Measurements from ENCODE around the gene DDX43.

DDX43 gene

DNA sequence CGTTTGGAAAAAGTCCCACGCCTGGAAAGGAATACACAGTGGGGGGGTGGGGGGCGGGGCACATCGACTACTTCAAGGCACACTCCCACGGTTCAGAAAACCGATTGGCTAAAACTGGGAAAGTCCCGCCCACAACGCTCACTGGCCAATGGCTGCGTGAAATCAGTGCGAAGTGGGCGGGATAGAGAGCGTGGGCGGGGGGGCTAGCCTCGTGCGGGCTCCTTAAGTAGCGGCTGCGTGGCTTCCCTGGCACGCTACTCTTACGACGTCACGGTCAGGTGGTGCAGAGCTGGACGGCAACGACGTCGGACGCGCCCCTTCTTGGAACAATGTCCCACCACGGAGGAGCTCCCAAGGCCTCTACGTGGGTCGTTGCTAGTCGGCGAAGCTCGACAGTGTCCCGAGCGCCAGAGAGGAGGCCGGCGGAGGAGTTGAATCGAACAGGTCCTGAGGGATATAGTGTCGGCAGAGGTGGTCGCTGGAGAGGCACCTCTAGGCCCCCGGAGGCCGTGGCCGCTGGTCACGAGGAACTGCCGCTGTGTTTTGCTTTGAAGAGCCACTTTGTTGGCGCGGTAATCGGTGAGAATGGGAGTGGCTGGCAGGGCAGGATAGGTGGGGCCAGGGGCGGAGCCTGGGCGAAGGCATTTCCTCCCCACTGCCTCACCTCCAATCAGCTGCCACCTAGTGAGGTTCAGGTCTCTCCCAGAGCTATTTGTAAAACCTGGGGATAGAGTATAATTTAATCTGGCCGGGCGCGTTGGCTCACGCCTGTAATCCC, at the start of gene DDX43:
Gene DDX43, plus strand, starts transcription at position 252 of the 778 bp plus-strand sequence. Its CDS starts 78 bp downstream, at position 330.
- H3K4me3 ChIP-seq (ENCODE audit: low read depth, low read length) = no peak within 1 kb of the TSS
- TF ChIP-seq CTCF (IDR thresholded peaks at IDR 0.05; ENCODE audit: low read depth, low read length) (no peak), POLR2A (IDR thresholded peaks at IDR 0.05; ENCODE audit: extremely low read depth, insufficient read length) (no peak), MYC (IDR thresholded peaks at IDR 0.05; ENCODE audit: low read depth, low read length) (no peak)
- TF ChIP-seq, protein P1, sequence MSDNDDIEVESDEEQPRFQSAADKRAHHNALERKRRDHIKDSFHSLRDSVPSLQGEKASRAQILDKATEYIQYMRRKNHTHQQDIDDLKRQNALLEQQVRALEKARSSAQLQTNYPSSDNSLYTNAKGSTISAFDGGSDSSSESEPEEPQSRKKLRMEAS (IDR thresholded peaks at IDR 0.05; ENCODE audit: low read depth, low read length) = no peak
- no peak for DNase-seq (ENCODE audit: low read depth)

- DNase-seq (ENCODE audit: low read depth) = no peak
Measured at GRCh38 chr6:73348550-73349204, 46.0 kb upstream of the DDX43 start.

GRCh38 chr6:73349311-73349710, 45.3 kb upstream of the DDX43 start:
- H3K4me3 ChIP-seq (ENCODE audit: low read depth, low read length) = no peak overlapping the region
- TF ChIP-seq POLR2A (IDR thresholded peaks at IDR 0.05; ENCODE audit: extremely low read depth, insufficient read length) (no peak), MYC (IDR thresholded peaks at IDR 0.05; ENCODE audit: low read depth, low read length) (no peak), CTCF (IDR thresholded peaks at IDR 0.05; ENCODE audit: low read depth, low read length) (no peak)
- TF ChIP-seq, protein P1 (IDR thresholded peaks at IDR 0.05; ENCODE audit: low read depth, low read length) = no peak
- DNase-seq (ENCODE audit: low read depth) = no peak

More at GRCh38 chr6:73348550-73349204, 46.0 kb upstream of the DDX43 start:
- TF ChIP-seq CTCF (IDR thresholded peaks at IDR 0.05; ENCODE audit: low read depth, low read length) (no peak), MYC (IDR thresholded peaks at IDR 0.05; ENCODE audit: low read depth, low read length) (no peak), POLR2A (IDR thresholded peaks at IDR 0.05; ENCODE audit: extremely low read depth, insufficient read length) (no peak)
- TF ChIP-seq, protein P1 (IDR thresholded peaks at IDR 0.05; ENCODE audit: low read depth, low read length) = no peak
- no peak overlapping the region for H3K4me3 ChIP-seq (ENCODE audit: low read depth, low read length)

- no peak for DNase-seq (ENCODE audit: low read depth)
- TF ChIP-seq, protein P1 (IDR thresholded peaks at IDR 0.05; ENCODE audit: low read depth, low read length) = no peak
- TF ChIP-seq POLR2A (IDR thresholded peaks at IDR 0.05; ENCODE audit: extremely low read depth, insufficient read length) = no peak
- no peak for TF ChIP-seq MYC (IDR thresholded peaks at IDR 0.05; ENCODE audit: low read depth, low read length)
- no peak for TF ChIP-seq CTCF (IDR thresholded peaks at IDR 0.05; ENCODE audit: low read depth, low read length)
- no peak within 1 kb of the TSS for H3K4me3 ChIP-seq (ENCODE audit: low read depth, low read length)
Measured at GRCh38 chr6:73353636-73354593, 40.7 kb upstream of the DDX43 start, which contains the start of gene DPPA5. Gene DPPA5 (minus strand): TSS chr6:73354276. CDS start chr6:73354225, 51 bp downstream.

GRCh38 chr6:73362358-73362757, 32.3 kb upstream of the DDX43 start, which contains the start of gene KHDC3L:
Gene KHDC3L (plus strand): TSS chr6:73362658. CDS start chr6:73362730, 72 bp downstream.
- DNase-seq (ENCODE audit: low read depth) = no peak
- H3K4me3 ChIP-seq (ENCODE audit: low read depth, low read length) = no peak within 1 kb of the TSS
- TF ChIP-seq, protein P1 (IDR thresholded peaks at IDR 0.05; ENCODE audit: low read depth, low read length) = no peak
- no peak for TF ChIP-seq POLR2A (IDR thresholded peaks at IDR 0.05; ENCODE audit: extremely low read depth, insufficient read length)

All from NB4 (cell line).